Measurements from ENCODE around the gene ZGPAT. TPM values are rescaled to one million over a fixed set of nuclear protein-coding genes. Genes with fewer than 3 reads are reported as not detected.

Gene ZGPAT
- total RNA-seq, 1 experiment from 2014 or later, result 28.3 TPM

DNA sequence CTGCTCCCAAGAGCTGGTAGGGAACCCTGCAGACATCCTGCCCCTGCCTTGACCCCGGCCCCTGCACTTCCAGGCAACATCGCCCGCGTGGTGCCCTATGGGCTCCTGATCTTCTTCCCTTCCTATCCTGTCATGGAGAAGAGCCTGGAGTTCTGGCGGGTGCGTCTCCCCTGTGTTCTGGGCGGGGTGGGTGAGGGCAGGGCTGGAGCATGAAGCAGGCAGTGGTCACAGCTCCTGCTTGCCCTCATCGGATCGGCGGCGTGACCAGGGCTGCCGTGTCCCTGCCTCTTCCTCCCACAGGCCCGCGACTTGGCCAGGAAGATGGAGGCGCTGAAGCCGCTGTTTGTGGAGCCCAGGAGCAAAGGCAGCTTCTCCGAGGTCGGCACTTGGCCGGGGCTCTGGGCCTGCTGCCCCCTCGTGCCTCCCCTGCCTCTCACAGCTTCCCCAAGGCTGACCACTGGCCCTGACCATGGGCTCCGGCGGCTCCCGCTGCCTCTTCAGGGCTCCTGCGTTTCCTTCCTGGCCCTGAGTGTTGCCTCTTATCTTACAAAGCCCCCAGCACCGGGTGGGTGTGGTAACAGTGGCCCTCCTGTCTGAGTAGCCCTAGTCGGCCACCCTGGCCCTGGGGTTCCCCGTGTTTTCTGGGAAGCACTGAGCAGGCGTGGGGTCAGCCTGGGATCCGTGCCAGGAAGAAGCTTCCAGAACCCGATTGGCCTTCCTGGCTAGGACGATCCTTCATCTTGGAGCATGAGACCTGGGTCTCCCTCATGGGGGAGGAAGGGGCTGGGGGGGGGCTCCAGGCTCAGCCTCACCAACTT, 19.4 kb upstream of the ZGPAT start:
- Histone ChIP-seq H3K27me3 (replicated peaks; ENCODE audit: insufficient read depth, low read depth, low read length, poor library complexity) (no peaks in the 10 kb centered on the region), H3K4me3 (ENCODE audit: low read depth, low read length, poor library complexity, severe bottlenecking) (no peak overlapping the region), H3K9me3 (ENCODE audit: low read depth, low read length, poor library complexity, severe bottlenecking) (no peaks in the 10 kb centered on the region), H3K27ac (ENCODE audit: low read depth, low read length, poor library complexity, severe bottlenecking) (no peak overlapping the region), H3K4me1 (ENCODE audit: insufficient read depth, low read length, poor library complexity, severe bottlenecking) (no peaks in the 10 kb centered on the region), H3K36me3 (ENCODE audit: insufficient read depth, low read length, poor library complexity, severe bottlenecking) (no peaks in the 10 kb centered on the region)
- DNase-seq (ENCODE audit: low spot score), result no peak
- intact Hi-C loops (cut with micrococcal nuclease; ENCODE audit: unreplicated experiment), result no loop called here
- no TSS peak for BruUV-seq (replicated peaks)
- CTCF ChIA-PET, result no interaction called here
- POLR2A ChIA-PET (ENCODE audit: low non-redundant PET), result no interaction called here
- TF ChIP-seq, protein P1, sequence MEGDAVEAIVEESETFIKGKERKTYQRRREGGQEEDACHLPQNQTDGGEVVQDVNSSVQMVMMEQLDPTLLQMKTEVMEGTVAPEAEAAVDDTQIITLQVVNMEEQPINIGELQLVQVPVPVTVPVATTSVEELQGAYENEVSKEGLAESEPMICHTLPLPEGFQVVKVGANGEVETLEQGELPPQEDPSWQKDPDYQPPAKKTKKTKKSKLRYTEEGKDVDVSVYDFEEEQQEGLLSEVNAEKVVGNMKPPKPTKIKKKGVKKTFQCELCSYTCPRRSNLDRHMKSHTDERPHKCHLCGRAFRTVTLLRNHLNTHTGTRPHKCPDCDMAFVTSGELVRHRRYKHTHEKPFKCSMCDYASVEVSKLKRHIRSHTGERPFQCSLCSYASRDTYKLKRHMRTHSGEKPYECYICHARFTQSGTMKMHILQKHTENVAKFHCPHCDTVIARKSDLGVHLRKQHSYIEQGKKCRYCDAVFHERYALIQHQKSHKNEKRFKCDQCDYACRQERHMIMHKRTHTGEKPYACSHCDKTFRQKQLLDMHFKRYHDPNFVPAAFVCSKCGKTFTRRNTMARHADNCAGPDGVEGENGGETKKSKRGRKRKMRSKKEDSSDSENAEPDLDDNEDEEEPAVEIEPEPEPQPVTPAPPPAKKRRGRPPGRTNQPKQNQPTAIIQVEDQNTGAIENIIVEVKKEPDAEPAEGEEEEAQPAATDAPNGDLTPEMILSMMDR (conservative IDR thresholded peaks at IDR 0.05; ENCODE audit: low read depth, low read length), result no peak
- no peak for TF ChIP-seq EZH2 (IDR thresholded peaks at IDR 0.05; ENCODE audit: borderline replicate concordance, low read depth, low read length, poor library complexity, severe bottlenecking)

DNA sequence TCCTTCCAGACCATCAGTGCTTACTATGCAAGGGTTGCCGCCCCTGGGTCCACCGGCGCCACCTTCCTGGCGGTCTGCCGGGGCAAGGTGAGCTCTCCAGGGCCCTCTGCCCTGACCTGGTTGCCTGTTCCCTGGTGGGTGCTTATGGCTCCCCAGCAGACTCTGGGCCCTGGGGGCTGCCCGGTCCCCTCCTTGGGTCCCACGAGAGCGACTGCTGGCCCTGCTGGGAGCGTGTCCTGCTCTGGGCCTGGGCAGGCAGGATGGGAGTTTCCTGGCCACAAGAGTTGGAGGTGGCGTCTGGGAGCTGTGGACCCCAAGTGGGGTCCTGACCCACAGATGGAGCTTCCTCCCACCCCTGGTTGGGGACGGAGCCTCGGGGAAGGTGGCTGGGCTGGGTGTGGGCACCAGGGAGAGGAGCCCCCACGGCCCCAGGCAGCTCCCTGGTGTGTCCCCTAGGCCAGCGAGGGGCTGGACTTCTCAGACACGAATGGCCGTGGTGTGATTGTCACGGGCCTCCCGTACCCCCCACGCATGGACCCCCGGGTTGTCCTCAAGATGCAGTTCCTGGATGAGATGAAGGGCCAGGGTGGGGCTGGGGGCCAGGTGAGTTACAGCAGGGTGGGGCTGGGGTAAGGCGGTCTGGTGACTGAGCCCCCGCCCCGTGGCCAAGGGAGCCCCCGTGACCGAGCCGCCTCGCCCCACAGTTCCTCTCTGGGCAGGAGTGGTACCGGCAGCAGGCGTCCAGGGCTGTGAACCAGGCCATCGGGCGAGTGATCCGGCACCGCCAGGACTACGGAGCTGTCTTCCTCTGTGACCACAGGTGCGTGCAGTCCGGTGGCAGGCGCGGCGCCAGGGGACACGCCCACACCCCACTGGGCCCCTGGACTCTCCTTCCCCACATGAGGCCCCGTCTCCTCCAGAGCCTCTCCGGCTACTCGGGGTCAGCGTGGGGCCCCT, 18.5 kb upstream of the ZGPAT start:
- CTCF ChIA-PET, result no interaction called here

More for the DNA sequence above, 18.5 kb upstream of the ZGPAT start:
- no peak for DNase-seq (ENCODE audit: low spot score)
- Histone ChIP-seq H3K27ac (ENCODE audit: low read depth, low read length, poor library complexity, severe bottlenecking) (no peak overlapping the region), H3K9me3 (ENCODE audit: low read depth, low read length, poor library complexity, severe bottlenecking) (no peaks in the 10 kb centered on the region), H3K4me1 (ENCODE audit: insufficient read depth, low read length, poor library complexity, severe bottlenecking) (no peaks in the 10 kb centered on the region), H3K27me3 (replicated peaks; ENCODE audit: insufficient read depth, low read depth, low read length, poor library complexity) (no peaks in the 10 kb centered on the region), H3K36me3 (ENCODE audit: insufficient read depth, low read length, poor library complexity, severe bottlenecking) (peaks cover 3% of the 10 kb centered on the region), H3K4me3 (ENCODE audit: low read depth, low read length, poor library complexity, severe bottlenecking) (no peak overlapping the region)
- BruUV-seq (replicated peaks), result no TSS peak
- TF ChIP-seq, protein P1 (conservative IDR thresholded peaks at IDR 0.05; ENCODE audit: low read depth, low read length), result no peak
- TF ChIP-seq EZH2 (IDR thresholded peaks at IDR 0.05; ENCODE audit: borderline replicate concordance, low read depth, low read length, poor library complexity, severe bottlenecking), result no peak
- POLR2A ChIA-PET (ENCODE audit: low non-redundant PET), result no interaction called here
- intact Hi-C loops (cut with micrococcal nuclease; ENCODE audit: unreplicated experiment), result no loop called here
